ENCODE results near the gene IGDCC3. TPM values are rescaled to one million over a fixed set of nuclear protein-coding genes. Genes with fewer than 3 reads are reported as not detected.

Gene IGDCC3
- total and polyA plus RNA-seq, 2 of the 8 experiments (the other 6 are each of a cell fraction or from before 2014, with no cell fraction given) = 26.8 to 45.7 TPM

DNA sequence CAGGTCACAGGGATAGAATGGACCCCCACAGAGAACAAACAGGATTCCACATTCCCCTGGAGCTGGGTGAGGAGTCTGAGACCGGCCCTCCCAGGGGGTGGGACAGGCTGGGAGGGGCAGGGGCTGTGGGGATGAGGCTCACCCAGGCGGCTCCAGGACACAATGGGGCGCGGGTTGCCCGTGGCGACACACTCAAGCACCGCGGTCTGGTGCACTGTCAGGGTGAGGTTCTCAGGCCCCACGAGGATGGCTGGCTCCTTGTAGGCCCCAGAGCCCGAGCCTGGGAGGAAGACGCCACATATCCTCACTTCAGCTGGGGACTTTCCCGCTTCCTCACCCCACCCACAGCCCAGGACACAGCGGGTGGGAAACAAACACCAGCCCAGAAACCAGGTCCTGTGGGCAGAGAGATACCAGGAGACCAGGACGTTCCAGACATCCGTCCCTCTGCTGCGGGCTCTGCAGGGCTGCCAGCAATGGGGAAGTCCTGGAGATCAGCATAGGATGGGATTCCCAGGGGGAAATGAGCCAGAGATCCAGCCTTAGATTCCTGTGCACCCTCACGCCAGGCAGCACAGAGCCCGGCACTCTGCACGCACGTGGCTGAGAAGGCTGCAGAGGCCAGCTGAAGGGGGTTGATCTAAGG, 43.1 kb downstream of the IGDCC3 start:
- H3K27me3 ChIP-seq (replicated peaks in 1 of 4; ENCODE audit: control insufficient read depth in 3 of 4, extremely low read depth in 1 of 4, insufficient read depth in 3 of 4, low read length in 3 of 4) = no peaks in the 10 kb centered on the region

More for the DNA sequence above, 43.1 kb downstream of the IGDCC3 start:
- DNase-seq (ENCODE audit: low read depth in 1 of 2, low spot score in 2 of 2) = peak in 1 of 2 experiments; percentile 51
- peaks cover 4 to 10% of the 10 kb centered on the region in 2 experiments for H4K20me1 ChIP-seq (replicated peaks in 1 of 2; ENCODE audit: control insufficient read depth in 1 of 2, insufficient read depth in 2 of 2, low read length in 2 of 2)
- H2BK120ac ChIP-seq (replicated peaks; ENCODE audit: low read depth, low read length) = no peak overlapping the region
- peak overlapping the region; percentile 19 for H3K4ac ChIP-seq (replicated peaks; ENCODE audit: insufficient read length, low read depth, low read length)
- H4K8ac ChIP-seq (ENCODE audit: extremely low read depth, insufficient read depth, low read length) = peak overlapping the region; percentile 69
- H3K14ac ChIP-seq (ENCODE audit: insufficient read length) = no peak overlapping the region
- H2BK5ac ChIP-seq (ENCODE audit: low read depth, low read length) = no peak overlapping the region
- no peak overlapping the region for H2AFZ ChIP-seq (ENCODE audit: low read length)
- peaks cover 7% of the 10 kb centered on the region for H3K79me1 ChIP-seq (ENCODE audit: low read depth, low read length)
- peak overlapping the region; percentile 52 for H4K91ac ChIP-seq (replicated peaks; ENCODE audit: insufficient read length, low read length)
- peak overlapping the region in 1 of 2 experiments; percentile 6; a peak in 2 of 4 replicates for H3K4me2 ChIP-seq (ENCODE audit: insufficient read depth in 1 of 2, low read depth in 2 of 2, low read length in 2 of 2)
- CTCF ChIA-PET (ENCODE audit: partially characterized antibody) = interaction anchor here (1.5 to 3.2 kb wide), 4 partner anchors 8 to 51 kb away, joined by 6 to 17 read pairs (median 13); no protein-coding TSS in a partner anchor
- peak overlapping the region in 2 of 4 experiments; percentile 2 to 20; a peak in 1 of 7 replicates for H3K9ac ChIP-seq (replicated peaks in 1 of 4; ENCODE audit: extremely low read depth in 1 of 4, low read depth in 3 of 4, low read length in 3 of 4)
- no peaks in the 10 kb centered on the region for H3K9me3 ChIP-seq (ENCODE audit: insufficient read depth in 2 of 2, low read depth in 1 of 2, low read length in 1 of 2)
- 0 out of 2 replicates have a peak, but pooled peaks have one; percentile 45 for TF ChIP-seq TEAD4 (IDR thresholded peaks at IDR 0.05; ENCODE audit: low read depth, low read length)
- no peak for TF ChIP-seq KDM4A (IDR thresholded peaks at IDR 0.05; ENCODE audit: low read depth, low read length, severe bottlenecking)
- peaks cover 20 to 44% (median 34%) of the 10 kb centered on the region in 4 experiments for H3K4me1 ChIP-seq (replicated peaks in 1 of 4; ENCODE audit: control insufficient read depth in 3 of 4, insufficient read depth in 4 of 4, low read length in 3 of 4)
- H2BK15ac ChIP-seq (ENCODE audit: low read length) = peak overlapping the region; percentile 46; the same call in 1 of the 2 replicates
- H2AK5ac ChIP-seq (ENCODE audit: low read depth, low read length) = peak overlapping the region; percentile 4; the same call in 1 of the 2 replicates
- no peak overlapping the region for H3K23ac ChIP-seq (ENCODE audit: insufficient read length)
- no peak overlapping the region for H4K5ac ChIP-seq (ENCODE audit: insufficient read length, low read depth, low read length)
- H2BK12ac ChIP-seq (ENCODE audit: low read depth, low read length) = peak overlapping the region; percentile 4; the same call in 1 of the 2 replicates
- POLR2A ChIA-PET (ENCODE audit: partially characterized antibody) = interaction anchor here (0.9 to 2.2 kb wide), 10 partner anchors 8 to 81 kb away, joined by 3 to 10 read pairs (median 4); partner anchors contain the start of gene RNU5B-1
- FAIRE-seq = no peak
- no peak overlapping the region for H3K4me3 ChIP-seq (ENCODE audit: extremely low read depth in 1 of 4, insufficient read depth in 2 of 4, low read depth in 3 of 4, low read length in 4 of 4)
- no peak overlapping the region for H3K27ac ChIP-seq (ENCODE audit: low read depth, low read length)
- no peaks in the 10 kb centered on the region for H3K79me2 ChIP-seq (ENCODE audit: control insufficient read depth in 1 of 2, insufficient read depth in 2 of 2, low read length in 2 of 2)
- H3K36me3 ChIP-seq (ENCODE audit: control insufficient read depth in 2 of 4, insufficient read depth in 4 of 4, low read length in 3 of 4) = peaks cover 0 to 2% (median 2%) of the 10 kb centered on the region in 4 experiments; a peak in 3 of 8 replicates
- no peak overlapping the region for H2BK20ac ChIP-seq (ENCODE audit: low read length)
- H3K56ac ChIP-seq (replicated peaks; ENCODE audit: insufficient read length, low read depth, low read length) = no peak overlapping the region
- H3K23me2 ChIP-seq (ENCODE audit: low read depth, low read length) = no peaks in the 10 kb centered on the region
- peak overlapping the region; percentile 93 for H3K18ac ChIP-seq (ENCODE audit: extremely low read depth, low read length)
- 70% methylated on average over 15 of the region's 20 CpGs; no CpG with 5 or more reads in 1 of the 2 experiments for WGBS, 2 experiments (ENCODE audit: extremely low coverage in 1 of 2, insufficient coverage in 1 of 2, insufficient read length in 1 of 2, insufficient replicate concordance in 2 of 2, low coverage in 1 of 2, low lambda C conversion rate in 2 of 2, missing lambda C conversion rate in 1 of 2)

Measured in H1 (cell line).